ENCODE data around the gene SASH1.

DNA sequence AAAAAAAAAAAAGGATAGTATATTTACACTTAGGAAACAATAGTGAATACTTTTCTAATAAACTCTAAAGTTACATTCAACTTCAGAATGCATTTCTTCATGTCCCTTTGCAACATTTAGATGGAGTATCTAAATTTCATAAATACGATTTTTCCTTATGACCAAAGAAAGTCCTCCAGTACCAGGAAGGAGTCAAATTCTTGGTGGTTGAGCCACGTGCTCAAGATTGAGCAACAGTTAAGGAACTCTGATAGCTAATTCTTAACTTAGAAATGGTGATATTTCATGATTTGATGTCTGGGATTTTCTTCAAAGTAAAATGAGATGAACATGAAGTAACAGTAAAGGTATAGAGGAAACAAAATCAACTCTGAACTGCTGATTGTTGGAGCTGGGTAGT is 92.7 kb downstream of the SASH1 start:
- TF ChIP-seq, protein P1, sequence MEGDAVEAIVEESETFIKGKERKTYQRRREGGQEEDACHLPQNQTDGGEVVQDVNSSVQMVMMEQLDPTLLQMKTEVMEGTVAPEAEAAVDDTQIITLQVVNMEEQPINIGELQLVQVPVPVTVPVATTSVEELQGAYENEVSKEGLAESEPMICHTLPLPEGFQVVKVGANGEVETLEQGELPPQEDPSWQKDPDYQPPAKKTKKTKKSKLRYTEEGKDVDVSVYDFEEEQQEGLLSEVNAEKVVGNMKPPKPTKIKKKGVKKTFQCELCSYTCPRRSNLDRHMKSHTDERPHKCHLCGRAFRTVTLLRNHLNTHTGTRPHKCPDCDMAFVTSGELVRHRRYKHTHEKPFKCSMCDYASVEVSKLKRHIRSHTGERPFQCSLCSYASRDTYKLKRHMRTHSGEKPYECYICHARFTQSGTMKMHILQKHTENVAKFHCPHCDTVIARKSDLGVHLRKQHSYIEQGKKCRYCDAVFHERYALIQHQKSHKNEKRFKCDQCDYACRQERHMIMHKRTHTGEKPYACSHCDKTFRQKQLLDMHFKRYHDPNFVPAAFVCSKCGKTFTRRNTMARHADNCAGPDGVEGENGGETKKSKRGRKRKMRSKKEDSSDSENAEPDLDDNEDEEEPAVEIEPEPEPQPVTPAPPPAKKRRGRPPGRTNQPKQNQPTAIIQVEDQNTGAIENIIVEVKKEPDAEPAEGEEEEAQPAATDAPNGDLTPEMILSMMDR (IDR thresholded peaks at IDR 0.05; ENCODE audit: low read length), result no peak
- TF ChIP-seq EZH2 (optimal IDR thresholded peaks at IDR 0.05; ENCODE audit: low read depth, low read length) (no peak), EZH2phosphoT487 (IDR thresholded peaks at IDR 0.05; ENCODE audit: low read length) (no peak)
